GM21367 (cell line): ENCODE measurements around the gene LCN10.
"Not testable (repeated sequence)": the region's sequence is repeated elsewhere in the genome, so short reads cannot be mapped to it uniquely, and the experiment has no call there.

Source experiments
- ATAC-seq: cut with Tn5 transposase; IDR thresholded peaks from one replicate; pipeline ENCODE4 v1.9.1; 2021; ENCODE audit not compliant: unreplicated experiment

Gene LCN10

GRCh38 chr9:136742591-136743391, at the start of gene LCN10:
Gene LCN10 (minus strand): TSS chr9:136742940. CDS start chr9:136742903, 37 bp downstream.
- ATAC-seq: no peak

- peak; percentile 18 for ATAC-seq
Measured at GRCh38 chr9:136791516-136792276, 49.0 kb upstream of the LCN10 start.

GRCh38 chr9:136790640-136791515, 48.1 kb upstream of the LCN10 start, which contains the start of gene TMEM141:
Gene TMEM141 (plus strand): TSS chr9:136791344. CDS start chr9:136791371, 27 bp downstream.
- ATAC-seq: peak; percentile 78

- ATAC-seq: no peak
Measured at GRCh38 chr9:136789523-136789937, 46.8 kb upstream of the LCN10 start.

GRCh38 chr9:136788644-136789522, 46.1 kb upstream of the LCN10 start:
- not testable (repeated sequence) for ATAC-seq

GRCh38 chr9:136787690-136788400, 45.1 kb upstream of the LCN10 start:
- ATAC-seq: no peak

GRCh38 chr9:136786983-136787382, 44.2 kb upstream of the LCN10 start:
- ATAC-seq: not testable (repeated sequence)

GRCh38 chr9:136786451-136786850, 43.7 kb upstream of the LCN10 start:
- no peak for ATAC-seq

GRCh38 chr9:136785565-136786355, 43.0 kb upstream of the LCN10 start:
- ATAC-seq: not testable (repeated sequence)

GRCh38 chr9:136784997-136785361, 42.2 kb upstream of the LCN10 start:
- ATAC-seq: no peak

- ATAC-seq: no peak
Measured at GRCh38 chr9:136784249-136784996, 41.7 kb upstream of the LCN10 start.

GRCh38 chr9:136782452-136782851, 39.7 kb upstream of the LCN10 start:
- no peak for ATAC-seq

GRCh38 chr9:136779808-136780207, 37.1 kb upstream of the LCN10 start:
- ATAC-seq: no peak

- ATAC-seq: no peak
Measured at GRCh38 chr9:136777359-136777758, 34.6 kb upstream of the LCN10 start.

- no peak for ATAC-seq
Measured at GRCh38 chr9:136776947-136777346, 34.2 kb upstream of the LCN10 start.

- no peak for ATAC-seq
Measured at GRCh38 chr9:136775191-136775590, 32.5 kb upstream of the LCN10 start.

GRCh38 chr9:136774416-136775045, 31.8 kb upstream of the LCN10 start:
- no peak for ATAC-seq
